HG03442 (cell line): ENCODE results near the gene NUP93.
"Not testable (repeated sequence)": the region's sequence is repeated elsewhere in the genome, so short reads cannot be mapped to it uniquely, and the experiment has no call there.

Source experiments
- ATAC-seq: cut with Tn5 transposase; IDR thresholded peaks from one replicate; pipeline ENCODE4 v1.9.1; 2021; ENCODE audit warnings: mild to moderate bottlenecking, moderate library complexity; ENCODE audit not compliant: unreplicated experiment

The NUP93 gene

DNA sequence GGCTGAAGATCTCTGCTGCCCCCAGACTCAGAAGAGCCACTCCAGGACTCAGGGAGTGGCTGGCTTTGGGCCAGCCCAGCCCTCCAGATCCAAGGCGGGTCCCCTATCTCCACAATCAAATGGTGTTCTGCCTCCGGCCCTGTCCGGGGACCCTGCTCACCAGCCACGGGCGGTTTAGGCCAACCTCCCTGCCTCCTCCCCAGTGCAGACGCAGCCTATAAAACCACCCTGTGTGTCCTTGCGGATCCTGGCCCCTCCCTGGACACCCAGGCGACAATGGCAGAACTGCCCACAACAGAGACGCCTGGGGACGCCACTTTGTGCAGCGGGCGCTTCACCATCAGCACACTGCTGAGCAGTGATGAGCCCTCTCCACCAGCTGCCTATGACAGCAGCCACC, 135.0 kb downstream of the NUP93 start, which contains the start of gene SLC12A3:
Gene SLC12A3, plus strand, starts transcription at position 248 of the 400 bp plus-strand sequence. Its CDS starts 29 bp downstream, at position 277.
- ATAC-seq = no peak

DNA sequence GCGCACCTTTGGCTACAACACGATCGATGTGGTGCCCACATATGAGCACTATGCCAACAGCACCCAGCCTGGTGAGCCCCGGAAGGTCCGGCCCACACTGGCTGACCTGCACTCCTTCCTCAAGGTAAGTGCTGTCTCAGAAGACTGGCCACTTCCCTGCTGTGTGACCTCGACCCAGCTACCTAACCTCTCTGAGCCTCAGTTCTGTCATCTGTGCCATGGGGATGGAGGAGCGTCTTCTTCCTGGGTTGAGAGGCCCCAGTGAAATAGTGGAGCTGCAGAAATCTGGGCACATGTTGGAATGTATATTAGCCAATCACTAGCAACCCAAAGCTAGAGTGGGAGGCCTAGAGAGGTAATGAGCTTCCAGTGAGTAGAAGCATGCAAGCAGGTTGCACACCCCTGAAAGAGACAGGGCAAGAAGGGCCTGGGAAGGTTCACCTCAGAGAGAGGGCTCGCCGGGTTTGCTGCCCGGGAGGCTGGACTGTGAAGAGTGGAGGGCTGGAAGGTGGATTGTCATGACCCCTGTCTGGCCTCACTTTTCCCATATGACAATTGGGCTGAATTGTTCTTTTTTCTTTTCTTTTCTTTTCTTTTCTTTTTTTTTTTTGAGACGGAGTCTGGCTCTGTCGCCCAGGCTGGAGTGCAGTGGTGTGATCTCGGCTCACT, 135.6 kb downstream of the NUP93 start:
- no peak for ATAC-seq

DNA sequence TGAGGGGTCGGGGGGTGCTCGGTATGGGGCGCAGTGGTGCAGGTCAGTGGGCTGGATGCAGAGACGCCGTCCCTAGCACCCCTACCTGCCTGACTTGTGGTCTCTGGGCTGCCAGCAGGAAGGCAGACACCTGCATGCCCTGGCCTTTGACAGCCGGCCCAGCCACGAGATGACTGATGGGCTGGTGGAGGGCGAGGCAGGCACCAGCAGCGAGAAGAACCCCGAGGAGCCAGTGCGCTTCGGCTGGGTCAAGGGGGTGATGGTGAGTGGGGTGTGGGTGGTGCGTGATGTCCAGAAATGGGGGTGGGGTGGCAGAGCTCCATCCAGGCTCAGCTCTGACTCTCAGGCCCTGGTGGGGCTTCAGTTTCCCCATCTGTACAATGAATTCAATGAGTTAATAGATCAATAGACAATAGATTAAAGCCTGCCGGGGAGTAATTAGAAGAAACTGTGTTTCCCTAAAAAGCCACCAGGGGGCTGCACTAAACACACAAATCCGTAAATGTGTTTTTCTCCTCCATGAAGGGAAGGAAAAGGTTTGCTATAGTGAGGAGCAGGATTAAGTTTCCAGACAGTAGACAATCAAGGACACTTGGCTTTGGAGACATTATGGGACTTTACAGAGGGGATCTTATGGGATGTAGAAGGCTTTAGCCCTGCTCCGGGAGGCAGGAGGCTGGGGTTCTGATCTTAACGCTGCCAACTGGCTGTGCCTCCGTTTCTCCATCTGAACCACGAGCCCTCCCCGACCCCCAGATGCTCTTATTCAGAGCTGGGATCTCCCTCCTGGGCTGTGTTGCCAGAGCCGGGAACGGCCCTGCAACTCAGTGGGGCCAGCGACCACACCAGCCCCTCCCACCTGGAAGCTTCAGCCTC, 137.3 kb downstream of the NUP93 start:
- ATAC-seq = no peak

DNA sequence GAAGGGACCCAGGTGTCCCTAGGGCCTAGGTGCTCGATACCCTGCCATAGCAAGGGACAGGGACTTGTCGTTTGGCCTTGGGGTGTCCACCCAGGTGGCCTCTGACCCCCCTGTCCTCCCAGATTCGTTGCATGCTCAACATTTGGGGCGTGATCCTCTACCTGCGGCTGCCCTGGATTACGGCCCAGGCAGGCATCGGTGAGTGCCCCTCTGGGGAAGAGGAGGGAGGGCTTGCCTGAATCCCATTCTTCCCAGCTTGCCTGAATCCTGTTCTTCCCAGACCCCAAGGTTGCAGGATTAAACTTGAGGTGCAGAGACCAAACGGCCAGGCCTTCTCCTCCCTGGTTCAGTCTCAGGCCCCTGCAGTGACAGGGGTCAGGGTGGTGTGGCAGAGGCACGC, 138.2 kb downstream of the NUP93 start:
- no peak for ATAC-seq

DNA sequence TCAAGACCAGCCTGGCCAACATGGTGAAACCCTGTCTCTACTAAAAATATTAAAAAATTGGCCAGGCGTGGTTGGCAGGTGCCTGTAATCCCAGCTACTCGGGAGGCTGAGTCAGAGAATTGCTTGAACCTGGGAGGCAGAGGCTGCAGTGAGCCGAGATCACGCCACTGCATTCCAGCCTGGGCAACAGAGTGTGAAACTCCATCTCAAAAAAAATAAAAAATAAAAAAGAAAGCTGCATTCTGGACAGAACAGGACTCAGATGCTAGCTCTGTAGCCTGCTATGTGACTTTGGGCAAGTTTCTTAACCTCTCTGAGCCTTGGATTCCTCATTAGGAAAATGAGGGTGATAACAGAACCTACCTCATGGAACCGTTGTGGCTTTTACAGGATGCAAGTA, 138.8 kb downstream of the NUP93 start:
- ATAC-seq = not testable (repeated sequence)

DNA sequence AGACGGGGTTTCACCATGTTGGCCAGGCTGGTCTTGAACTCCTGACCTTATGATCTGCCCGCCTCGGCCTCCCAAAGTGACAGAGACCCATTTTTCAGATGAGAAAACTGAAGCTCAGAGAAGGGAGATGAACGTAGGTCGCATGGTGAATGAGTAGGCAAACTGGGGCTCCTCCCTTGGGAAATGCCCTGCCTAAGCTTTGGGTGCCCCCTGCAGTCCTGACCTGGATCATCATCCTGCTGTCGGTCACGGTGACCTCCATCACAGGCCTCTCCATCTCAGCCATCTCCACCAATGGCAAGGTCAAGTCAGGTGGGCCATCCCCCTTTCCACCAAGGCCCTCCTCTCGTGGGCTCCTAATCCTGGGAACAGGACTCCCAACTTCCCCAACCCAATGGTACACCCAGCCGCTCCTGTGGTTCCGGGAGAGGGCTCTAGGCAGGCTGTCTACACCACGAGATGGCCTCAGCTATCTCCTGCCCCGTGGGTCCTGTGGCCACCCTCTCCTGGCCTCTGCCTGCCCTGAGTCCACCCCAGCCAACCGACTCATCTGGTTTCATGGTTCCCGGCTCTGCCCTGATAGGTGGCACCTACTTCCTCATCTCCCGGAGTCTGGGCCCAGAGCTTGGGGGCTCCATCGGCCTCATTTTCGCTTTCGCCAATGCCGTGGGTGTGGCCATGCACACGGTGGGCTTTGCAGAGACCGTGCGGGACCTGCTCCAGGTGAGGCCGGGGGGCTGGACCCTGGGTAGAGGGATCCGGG, 139.8 kb downstream of the NUP93 start:
- ATAC-seq = no peak

DNA sequence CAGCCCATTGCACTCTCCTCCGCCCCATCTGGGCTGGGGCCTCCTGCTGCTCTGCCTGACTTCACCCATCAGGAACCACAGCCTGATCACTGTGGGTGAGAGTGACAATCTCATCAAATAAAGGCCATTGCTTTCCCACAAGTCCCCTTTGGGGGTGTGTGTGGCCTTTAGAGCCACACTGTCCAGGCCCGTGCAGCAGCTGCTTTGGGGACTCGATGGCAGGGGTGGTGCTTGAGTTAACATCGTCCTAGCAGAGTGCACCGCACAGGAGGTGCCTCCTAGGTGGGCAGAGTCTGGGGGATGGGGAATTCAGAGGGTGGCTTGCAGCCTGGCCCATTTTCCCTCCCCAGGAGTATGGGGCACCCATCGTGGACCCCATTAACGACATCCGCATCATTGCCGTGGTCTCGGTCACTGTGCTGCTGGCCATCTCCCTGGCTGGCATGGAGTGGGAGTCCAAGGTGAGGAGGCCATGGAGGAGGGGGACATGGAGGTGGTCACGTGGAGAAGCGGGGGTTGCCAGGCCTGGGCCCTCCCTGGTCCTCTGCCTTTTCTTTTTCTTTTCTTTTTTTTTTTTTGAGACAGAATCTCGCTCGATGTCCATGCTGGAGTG, 140.5 kb downstream of the NUP93 start:
- ATAC-seq = no peak

DNA sequence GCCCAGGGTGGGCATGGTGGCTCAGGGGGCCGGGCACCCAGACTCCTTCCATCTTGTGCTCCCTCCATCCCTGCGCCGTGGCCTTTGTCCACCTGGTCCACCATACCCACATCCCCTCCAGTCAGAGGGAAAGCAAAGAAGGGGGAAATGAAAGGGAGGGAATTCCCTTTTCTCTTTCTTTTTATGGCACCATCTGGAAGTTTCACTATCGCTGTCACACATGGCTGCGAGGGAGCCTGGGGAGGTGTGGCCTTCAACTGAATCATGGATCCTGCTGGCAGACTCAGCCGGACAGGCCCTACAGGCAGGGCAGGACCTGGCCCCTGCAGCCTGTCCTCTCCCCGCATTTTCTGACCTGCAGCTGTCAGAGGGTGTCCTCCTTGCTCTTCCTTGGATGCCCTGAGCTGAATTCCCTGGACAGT, 141.3 kb downstream of the NUP93 start:
- no peak for ATAC-seq

DNA sequence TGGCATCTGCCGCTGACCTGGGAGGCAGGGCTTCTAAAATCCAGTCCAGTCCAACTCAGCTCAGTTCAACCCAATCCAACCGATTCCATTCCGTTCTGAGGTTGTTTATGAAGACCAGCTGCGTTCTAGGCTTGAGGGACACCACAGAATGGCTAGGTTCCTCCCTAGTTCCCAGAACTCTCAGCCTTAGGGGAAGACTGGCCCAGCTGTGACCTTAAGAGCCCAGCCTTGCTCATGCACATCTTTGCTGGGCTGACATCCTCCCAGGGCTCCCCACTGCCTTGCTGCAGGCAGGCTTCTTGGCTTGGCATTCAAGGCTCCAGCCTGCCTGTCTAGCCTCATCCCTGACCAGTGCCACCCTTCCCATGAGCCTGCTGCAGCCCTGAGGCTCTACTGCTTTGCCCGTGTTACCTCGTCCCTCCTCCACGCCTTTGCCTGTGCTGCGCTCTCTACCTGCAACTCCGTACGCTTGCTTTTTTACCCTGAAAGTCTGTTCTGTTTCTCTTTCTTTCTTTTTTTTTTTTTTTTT, 143.0 kb downstream of the NUP93 start:
- ATAC-seq = no peak

DNA sequence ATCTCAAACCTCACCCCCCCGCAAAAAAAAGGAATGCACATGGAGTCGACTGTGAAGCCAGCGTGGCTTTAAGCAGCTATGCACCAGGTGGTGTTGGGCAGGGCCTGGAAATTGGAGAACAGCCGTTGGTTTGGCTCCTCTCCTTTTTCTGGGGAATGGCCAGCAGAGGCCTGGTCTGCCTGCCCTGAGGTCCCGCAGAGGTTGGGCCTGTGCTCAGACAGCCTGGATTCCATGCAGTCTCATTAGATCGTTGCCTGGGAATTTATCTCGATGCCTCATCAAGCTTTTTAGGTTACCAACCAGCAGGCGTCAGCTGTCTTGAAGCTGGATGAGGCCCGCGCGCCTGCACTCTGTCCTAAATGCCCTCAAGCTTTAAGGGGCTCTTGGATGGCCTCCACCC, 144.9 kb downstream of the NUP93 start:
- no peak for ATAC-seq

DNA sequence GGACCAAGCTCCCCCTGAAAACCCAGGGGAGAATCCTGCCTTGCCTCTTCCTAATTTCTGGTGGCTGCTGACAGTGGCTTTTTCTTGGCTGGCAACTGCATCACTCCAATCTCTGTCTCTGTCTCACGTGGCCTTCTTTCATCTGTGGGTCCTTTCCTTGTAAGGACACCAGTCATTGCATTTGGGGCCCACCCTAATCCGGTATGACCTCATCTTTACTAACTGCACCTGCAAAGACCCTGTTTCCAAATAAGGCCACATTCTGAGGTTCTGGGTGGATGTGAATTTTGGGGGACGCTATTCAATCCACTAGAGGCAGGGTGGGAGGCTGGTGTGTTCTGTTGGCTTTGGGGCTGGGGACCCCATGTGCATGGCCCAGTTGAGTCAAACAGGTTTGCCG, 146.1 kb downstream of the NUP93 start:
- no peak for ATAC-seq

DNA sequence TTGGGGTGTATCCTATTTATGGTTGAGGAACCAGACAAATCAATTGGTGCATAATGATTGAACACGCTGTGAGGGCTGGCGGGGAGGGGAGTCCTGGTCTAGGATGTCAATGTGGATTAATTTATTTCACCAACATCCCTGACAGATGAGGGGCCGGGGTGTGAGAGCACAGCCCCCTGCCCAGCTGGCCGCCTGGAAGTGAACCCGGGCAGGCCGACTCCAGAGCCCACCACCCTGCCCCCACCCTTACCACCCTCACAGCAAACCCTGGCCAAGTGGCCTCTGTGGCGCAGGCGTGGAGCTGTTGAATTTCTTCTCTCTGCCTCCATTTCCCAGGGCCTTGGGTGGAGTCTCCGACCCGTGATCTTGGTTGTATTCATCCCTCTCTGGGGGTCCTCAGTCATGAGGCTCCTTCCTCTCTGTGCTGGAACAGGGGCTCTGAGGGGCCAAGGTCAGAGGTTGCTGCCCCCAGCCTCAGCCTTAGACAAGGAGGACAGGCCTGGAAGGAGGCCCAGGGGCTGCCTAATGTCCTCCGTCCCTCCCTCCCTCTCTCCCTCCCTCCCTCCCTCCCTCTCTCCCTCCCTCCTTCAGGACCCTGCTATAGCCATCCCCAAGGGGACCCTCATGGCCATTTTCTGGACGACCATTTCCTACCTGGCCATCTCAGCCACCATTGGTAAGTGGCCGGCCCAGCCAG, 147.7 kb downstream of the NUP93 start:
- no peak for ATAC-seq

DNA sequence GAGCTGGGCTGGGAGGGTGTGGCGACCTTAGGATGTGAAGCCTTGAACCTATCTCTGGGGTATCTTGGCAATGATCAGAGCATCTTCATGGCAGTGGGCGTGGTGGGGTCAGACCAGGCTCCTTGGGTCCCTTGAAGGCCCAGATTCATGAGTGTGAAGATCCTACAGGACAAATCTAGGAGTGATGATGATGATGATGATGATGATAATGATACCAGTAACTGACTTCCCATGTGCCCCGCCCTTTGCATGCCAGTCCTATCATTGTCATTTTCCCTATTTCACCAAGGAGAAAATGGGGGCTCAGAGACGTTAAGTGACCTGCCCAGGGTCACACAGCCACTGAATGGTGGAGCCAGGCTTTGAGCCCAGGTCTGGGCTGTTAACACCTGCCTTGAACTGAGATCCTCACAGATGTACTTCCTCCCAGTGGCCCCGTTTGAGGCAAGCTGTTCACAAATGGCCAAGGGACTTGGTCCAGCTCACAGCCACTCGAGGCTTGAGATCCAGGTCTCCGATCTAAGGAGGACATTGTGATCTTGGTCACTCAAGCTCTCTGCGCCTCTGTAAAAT, 148.4 kb downstream of the NUP93 start:
- ATAC-seq = no peak

DNA sequence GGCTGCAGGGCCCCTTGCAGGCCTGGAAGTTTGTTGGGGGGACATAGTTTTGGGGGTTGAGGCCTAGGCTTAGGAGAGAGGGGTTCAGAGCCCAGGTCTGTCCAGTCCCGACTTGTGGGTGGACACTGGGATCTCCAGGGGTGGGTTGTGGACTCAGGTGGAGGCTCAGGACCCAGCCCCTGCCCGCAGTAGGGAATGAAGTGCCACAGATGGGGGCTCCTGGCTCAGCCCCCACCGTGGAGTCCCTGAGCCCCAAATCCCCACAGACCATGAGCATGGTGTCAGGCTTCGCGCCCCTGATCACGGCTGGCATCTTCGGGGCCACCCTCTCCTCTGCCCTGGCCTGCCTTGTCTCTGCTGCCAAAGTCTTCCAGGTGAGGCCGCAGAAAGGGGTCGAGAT, 149.3 kb downstream of the NUP93 start:
- no peak for ATAC-seq

DNA sequence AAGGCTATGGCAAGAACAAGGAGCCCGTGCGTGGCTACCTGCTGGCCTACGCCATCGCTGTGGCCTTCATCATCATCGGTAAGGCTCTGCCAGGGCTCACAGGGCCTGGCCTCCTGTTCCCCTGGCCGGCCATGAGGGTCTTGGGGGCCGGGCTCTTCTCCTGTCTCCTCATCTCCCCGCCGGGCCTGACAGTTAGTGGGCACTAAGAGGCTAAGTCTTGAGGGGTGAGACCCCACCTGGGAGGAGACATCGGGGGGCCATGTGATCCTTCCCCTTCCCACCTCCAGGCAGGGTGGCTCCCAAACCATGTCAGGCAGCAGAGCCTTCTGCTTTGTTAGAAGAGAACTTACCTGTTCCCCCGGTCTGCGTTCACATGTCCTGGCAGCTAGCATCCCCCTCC, 150.2 kb downstream of the NUP93 start:
- ATAC-seq = no peak

DNA sequence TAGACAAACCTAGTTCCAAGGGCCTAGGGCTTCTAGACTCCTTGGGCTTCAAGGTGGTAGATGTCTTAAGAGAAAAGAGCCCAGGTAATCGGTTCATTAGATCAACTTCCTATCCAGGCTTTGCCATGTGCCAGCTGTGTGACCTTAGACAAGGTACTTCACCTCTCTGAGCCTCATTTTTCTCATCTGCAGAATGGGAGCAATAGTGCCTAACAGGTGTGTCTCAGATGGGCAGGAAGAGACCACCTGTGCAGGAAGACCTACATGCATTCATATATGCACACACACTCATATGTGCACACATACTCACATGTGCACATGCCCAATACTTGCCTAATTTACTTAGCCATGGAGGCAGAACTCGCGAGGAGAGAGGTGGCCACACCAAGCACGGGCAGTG, 150.8 kb downstream of the NUP93 start:
- ATAC-seq = no peak

DNA sequence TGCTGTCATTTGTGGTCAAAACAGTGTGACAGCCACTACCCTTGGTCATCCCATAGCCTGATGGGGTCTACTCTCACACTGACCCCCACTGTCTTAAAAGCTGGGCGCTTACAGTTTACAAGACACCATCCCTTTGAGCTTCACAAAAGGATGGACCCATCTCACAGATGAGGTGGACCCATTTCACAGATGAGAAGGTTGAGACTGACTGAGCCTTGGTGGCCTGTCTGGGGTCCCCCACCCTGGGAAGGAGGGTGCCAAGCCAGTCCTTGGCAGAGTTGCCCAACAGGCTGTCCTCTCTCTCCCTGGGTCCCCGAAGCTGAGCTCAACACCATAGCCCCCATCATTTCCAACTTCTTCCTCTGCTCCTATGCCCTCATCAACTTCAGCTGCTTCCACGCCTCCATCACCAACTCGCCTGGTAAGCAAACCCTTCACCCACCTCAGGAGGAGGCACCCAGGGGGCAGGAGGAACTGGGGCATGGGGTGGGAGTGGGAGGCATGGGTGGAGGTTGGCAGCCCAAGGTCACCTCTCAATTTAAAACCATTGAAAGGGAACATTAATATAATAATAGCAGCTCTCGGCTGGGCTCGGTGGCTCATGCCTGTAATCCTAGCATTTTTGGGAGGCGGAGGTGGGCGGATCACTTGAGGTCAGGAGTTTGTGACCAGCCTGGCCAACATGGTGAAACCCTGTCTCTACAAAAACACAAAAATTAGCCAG, 152.3 kb downstream of the NUP93 start:
- no peak for ATAC-seq

DNA sequence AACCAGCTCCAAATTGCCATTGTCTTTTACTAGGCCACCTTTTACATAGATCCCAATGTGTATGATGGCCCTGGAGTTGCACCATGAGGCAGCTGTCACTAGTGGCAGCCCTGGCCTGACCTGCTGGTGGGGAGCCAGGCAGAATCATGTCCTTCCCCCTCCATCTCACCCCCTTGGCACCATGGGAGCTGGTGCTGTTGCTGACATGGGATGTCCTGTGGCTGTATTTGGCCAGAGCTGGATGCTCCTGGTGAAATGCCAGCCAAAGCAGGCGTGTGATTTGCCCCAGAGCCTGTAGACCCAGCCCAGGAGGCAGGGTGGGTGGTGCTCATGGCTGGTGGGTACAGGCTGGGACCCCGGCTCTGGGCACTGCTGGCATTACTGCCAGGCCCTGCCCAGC, 153.7 kb downstream of the NUP93 start:
- no peak for ATAC-seq

DNA sequence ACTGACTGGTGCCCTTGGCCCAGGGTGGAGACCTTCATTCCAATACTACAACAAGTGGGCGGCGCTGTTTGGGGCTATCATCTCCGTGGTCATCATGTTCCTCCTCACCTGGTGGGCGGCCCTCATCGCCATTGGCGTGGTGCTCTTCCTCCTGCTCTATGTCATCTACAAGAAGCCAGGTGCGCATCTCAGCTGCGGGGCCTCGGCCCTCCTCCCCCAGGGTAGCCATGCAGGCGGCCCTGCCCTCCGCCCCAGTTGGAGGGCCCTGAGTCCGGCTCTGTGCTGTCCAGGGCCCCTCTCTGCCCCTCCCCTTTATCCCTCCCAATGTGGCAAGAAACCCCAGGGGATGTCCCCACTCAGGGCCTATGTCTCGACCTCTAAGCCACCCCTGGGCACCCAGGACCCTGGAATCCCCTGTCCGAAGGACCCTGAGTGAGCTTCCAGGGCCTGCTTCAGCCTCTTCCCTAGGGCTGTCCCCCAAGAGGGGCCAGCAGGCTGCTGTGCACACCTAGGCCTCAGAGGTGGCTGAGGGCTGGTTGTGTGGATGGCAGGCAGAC, 154.2 kb downstream of the NUP93 start:
- ATAC-seq = no peak
